Measurements from ENCODE around the gene ZNF385A. TPM values are rescaled to one million over a fixed set of nuclear protein-coding genes. Genes with fewer than 3 reads are reported as not detected.
A peak's percentile ranks its signal among the peaks of the same experiment; 100 is the strongest.
"Not testable (repeated sequence)": the region's sequence is repeated elsewhere in the genome, so short reads cannot be mapped to it uniquely, and the experiment has no call there.

Gene ZNF385A
- polyA plus RNA-seq, 5 donors: 8.8 to 16.8 (median 10.3) TPM

GRCh38 chr12:54357506-54358190, 26.9 kb downstream of the ZNF385A start:
- no peak for DNase-seq

- DNase-seq: no peak
These were observed 27.6 kb downstream of the ZNF385A start for GRCh38 chr12:54356951-54357356.

- no peak for DNase-seq
These were observed 28.3 kb downstream of the ZNF385A start for GRCh38 chr12:54356228-54356627.

- no peak for DNase-seq
These were observed 29.3 kb downstream of the ZNF385A start for GRCh38 chr12:54355104-54355815.

DNA sequence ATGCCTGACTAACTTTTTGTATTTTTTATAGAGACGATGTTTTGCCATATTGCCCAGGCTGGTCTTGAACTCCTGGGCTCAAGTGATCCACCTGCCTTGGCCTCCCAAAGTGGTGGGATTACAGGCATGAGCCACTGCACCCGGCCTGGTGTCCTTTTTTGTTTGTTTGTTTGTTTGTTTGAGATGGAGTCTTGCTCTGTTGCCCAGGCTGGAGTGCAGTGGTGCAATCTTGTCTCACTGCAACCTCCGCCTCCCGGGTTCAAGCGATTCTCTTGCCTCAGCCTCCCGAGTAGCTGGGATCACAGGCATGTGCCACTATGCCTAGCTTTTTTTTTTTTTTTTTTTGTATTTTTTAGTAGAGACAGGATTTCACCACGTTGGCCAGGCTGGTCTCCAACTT, 30.3 kb downstream of the ZNF385A start:
- DNase-seq: not testable (repeated sequence)

DNA sequence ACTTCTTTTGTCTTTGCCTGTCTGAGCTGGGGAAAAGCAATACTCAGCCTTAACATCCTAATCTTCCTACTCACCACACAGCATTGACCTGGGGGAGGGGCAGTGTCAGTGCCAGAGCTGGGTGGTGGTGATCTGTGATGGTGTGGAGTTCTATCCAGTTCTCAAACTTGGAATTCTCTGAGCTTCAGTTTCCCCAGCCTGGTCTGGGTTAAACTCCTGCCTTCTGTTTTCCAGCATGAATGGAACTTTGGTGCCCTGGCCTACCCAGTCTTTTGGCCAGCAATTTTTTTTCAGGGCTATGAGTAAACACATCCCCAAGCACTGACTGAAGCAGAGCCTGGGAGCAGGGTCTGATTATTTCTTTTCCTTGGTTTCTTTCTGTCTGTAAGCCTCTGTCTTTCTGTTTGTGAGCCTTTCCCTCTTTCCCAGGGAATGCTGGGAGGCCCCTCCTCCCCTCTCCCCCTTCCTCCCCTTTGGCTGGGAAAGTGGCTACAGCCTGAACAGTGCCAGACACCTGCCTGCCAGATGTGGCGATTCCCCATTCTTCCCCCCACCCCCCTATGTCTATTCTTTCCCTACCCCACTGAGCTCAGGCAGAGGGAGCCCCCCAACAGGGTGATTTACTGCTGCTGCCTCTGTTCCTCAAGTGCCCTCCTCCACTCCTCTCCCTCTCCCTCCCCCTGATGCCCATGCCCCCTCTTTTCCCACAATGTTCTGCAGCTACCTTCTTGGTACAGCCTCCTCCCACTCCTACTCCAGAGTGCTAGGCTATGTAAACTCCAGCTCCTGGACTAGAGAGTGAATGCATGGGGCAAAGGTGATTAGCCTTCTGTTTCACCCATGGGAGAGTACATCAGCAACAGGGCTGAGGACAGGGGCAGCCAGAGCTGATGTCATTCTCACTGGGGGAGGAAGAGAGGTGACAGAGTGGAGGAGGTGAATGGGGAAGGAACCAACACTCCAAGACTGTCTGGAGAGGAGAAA, 31.4 kb downstream of the ZNF385A start:
- DNase-seq: no peak

DNA sequence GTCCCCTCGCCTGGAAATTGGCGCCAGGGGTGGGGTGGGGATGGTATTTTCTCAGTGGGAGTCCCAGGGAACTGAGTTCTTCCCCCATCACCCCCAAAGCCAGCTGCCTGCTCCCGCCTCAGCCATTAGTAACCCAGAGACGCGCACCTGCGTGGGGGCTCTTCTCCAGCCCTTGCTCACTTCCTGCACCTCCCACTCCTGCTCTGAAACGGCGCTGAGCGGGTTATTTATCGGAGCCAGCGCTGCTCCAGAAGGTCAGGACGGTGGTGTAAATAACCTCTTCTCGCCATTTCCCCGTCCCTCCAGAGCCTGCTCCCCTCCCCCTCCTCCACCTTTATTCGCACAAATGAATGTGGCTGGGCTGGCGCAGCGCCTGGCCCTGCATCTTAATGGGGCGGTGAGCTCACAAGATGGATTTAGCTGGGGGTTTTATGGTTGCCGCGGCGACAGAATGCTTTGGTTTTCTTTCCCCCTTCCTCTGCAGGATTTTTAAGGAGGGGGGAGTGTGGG, 32.5 kb downstream of the ZNF385A start:
- peak in 1 of 2 donors; percentile 56 for DNase-seq

- DNase-seq: no peak
These were observed 33.2 kb downstream of the ZNF385A start for GRCh38 chr12:54351341-54351740.

DNA sequence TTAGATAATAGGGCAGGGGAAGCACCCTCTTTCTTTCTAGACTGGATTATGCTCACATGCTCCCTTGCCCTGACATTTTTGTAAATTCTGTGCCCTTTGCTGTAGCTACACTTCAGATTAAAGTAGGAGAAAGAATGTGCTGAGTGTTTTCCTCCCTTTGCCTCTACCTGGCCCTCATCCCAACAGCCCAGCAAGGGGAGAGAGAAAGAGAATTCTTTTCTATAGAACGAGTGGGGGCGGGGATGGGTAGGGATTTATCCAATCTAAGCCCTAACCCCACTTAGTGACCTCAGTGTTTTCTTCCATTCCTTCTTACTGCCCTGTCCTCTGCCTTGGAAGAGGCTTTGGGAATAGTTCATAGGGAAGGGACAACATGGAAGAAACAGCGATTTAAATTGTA, 33.8 kb downstream of the ZNF385A start:
- no peak for DNase-seq

- DNase-seq: no peak
These were observed 34.9 kb downstream of the ZNF385A start for GRCh38 chr12:54349679-54350078.

- no peak for DNase-seq
These were observed 35.5 kb downstream of the ZNF385A start for GRCh38 chr12:54349036-54349435.

DNA sequence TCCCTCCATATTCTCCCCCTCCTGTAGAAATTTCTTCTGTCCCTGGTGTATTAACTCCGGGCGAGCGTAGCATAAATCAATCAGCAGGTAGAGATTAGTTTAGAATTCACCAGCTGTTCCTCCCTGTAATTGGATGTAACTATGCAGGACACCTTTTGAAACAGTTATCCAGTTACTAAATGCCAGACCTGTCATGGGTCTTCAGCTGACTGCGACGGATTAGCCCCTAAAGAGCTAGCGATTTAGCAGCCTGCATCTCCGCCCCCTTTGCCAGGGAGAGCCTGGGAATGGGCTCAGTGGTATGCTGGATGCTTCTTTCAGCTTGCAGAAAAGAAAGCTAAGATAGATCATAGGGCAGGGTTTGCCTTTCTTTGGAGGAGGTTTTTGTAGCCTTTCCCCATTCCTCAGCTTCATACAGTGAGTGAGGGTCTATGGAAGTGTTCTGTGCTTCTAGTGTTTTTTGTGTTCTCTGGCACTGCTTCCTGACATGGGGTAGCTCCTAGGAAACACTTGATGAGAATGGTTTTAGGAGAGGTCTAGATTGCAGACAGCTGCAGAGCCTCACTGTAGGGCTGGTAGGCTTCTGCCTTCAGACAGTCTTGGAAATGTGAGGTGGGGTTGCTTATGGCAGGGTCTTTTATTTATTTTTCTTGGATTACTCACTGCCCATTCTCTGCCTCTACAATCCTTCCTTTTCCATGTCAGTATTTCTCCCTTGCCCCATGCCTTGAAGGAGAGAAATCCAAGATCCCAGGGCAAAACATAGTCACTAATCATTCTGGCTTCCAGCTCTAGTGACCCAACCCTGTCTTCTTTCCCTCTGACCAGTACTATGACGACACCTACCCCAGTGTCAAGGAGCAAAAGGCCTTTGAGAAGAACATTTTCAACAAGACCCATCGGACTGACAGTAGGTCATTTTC, 42.9 kb downstream of the ZNF385A start:
- no peak for DNase-seq

DNA sequence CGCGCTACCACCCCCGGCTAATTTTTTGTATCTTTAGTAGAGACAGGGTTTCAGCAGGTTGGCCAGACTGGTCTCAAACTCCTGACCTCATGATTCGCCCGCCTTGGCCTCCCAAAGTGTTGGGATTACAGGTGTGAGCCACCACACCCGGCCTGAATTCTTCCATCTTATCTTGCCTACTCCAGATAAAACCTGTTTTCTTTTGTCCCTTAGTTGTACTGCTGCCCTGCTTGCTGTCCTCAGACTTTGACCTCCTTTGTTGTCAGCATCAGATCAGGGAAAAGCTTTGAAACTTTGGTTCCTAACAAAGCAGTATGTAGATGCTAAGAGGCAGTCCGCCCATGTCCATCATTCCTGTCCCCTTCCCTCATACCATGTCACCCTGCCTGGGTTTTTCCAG, 43.7 kb downstream of the ZNF385A start:
- no peak for DNase-seq

DNA sequence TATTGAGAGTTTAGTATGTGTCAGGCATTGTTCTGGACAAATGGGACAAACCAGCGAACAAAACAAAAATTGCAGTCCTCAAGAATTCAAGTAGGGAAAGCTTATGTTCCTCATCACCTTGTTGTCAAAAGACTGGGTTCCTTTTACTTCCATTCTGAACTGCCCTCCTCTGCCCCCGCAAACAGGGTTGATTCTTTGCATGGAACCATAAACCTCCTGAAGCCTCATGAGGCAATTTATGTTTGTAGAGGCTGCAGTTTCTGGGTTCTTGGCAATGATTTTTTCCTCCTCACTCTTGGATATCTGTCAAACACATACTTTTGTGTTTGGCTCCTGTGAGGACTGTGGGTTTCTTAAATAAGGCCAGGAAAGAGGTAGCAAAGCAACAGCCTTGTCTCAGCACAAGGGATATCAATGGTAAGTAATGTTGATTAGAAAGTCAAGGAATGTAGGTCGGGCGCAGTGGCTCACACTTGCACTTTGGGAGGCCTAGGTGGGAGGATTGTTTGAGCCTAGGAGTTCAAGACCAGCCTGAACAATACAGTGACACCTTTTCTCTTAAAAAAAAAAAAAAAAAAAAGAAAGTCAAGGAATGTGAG, 45.7 kb downstream of the ZNF385A start:
- DNase-seq: no peak

DNA sequence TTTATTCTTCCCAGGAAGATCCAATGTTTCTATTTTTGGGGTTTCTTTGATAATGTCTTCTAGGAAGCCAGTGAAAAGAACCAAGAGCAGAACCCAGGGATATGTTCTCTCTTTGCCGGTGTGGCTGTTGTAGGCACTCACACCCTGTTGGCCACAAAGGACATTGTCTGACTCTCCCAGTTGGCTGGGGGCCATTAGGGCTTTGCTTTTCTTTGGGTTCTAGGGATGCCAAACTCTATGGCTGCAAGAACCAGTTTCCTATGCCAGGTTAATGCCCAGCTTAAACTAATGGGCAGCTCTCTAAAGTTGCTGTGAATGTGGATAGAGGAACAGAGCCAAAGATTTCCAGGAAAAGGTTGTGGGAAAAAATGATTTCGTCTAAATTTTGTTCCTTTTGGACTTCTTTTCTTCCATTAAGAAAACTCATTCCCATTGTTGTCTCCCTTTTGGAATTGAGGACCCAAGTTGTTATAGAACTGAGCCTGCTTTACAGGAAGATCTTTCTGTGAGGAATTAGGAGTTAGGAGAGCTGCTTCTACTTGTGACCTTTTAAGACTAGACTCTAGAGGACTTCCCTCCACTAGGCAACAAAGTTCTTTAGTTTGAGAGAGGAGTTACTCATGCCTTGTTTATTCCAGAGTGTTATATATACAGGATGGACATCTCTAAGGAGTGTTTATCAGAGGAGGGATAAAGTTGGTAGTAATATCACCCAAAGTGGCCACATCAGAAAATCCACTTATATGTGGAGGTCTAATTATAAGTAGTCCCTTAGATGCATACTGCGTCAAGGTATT, 46.5 kb downstream of the ZNF385A start:
- DNase-seq: no peak

DNA sequence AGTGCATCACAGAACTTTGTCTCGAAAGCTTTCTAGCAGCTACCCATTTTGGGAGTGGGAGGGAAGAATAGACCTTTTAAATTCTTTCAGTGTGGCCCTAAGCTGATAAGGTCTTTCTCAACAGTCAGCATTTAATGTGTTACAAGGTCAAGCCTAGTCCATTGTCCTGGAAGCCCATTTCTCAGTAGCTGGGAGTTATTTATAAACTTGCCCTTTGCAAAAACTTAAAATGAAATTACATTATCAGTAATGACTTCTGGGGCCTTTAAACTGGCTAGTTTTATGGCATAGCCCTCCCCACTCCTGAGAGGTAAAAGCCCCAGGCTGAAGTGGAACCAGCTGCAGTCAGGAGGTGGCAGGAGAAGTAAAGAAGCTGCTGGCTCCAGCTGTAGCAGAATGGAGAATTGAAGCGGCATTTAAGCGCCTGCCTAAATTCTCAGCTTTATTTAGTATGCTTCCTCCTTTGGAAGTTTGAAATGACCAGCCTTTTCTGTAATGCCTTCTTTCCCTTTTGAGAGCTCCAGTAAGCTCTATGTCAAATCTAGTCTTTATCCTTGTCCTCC, 47.2 kb downstream of the ZNF385A start:
- peak; percentile 62 to 63 for DNase-seq

GRCh38 chr12:54333420-54334034, 51.0 kb downstream of the ZNF385A start:
- no peak for DNase-seq

- DNase-seq: no peak
These were observed 53.1 kb downstream of the ZNF385A start for GRCh38 chr12:54331461-54331860.

DNA sequence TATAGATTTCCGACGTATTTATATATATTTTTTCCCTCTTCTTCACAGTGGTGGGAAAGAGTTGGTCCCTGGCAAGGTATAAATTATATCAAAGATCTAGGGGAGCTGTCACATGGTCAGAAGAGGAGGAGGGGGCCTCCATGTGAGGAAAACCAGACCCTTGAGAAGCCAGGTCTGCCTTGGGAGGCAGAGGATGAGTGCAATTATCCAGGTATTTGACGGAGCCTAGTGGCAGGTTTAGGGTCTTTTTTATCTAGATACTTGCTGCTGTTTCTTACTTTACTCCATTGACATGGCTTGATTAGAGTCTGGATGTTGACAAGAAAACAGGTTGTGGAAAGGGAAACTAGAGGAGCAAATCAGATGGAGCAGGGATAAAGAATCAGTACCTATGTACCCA, 54.1 kb downstream of the ZNF385A start:
- no peak for DNase-seq
